DOHH2 (cell line): ENCODE data around the gene TSPAN11.

Experiments
- CTCF ChIP-seq: fragments of 200-600 bp; sonication (generic); IDR thresholded peaks from one replicate; pipeline ENCODE4 v1.5.1; 2014; ENCODE audit warnings: antibody characterized with exemption, mild to moderate bottlenecking, low read depth, low read length; ENCODE audit not compliant: poor library complexity, severe bottlenecking
- EZH2phosphoT487 ChIP-seq: fragments of 200-600 bp; sonication (generic); IDR thresholded peaks from 2 replicates; pipeline ENCODE4 v1.6.1; 2017; ENCODE audit warnings: borderline replicate concordance, mild to moderate bottlenecking, antibody characterized with exemption, low read length, moderate library complexity, mixed read lengths

DNA sequence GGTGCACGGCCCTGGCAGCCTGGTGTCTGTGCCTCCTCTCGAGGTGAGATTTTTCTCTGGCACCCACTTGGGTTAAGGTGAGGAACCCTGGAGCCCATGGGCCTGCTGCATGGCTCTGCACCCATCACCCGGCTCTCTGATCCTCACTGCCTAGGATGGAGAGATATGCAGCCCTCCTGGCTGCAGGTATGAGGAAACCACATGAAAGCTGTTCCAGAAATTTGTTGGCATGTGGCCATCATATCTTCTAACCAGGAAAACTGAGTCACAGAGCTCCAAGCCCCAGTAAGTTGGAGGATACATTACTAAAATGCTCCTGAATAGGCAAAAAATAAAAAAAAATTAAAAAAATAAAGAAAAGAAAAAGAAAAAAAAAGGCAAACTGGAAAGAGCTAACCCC lies 107.8 kb downstream of the TSPAN11 start:
- no peak for TF ChIP-seq CTCF
- TF ChIP-seq EZH2phosphoT487: no peak
